HepG2 (cell line): ENCODE results near the gene COQ7. TPM values are rescaled to one million over a fixed set of nuclear protein-coding genes. Genes with fewer than 3 reads are reported as not detected.

Source experiments
- CENPT ChIP-seq: sonication (generic); formaldehyde crosslinking; IDR thresholded peaks from 2 replicates; pipeline ENCODE4 v1.8.0; 2022; ENCODE audit warnings: low read depth, mild to moderate bottlenecking, moderate library complexity, missing genetic modification reagents
- FOSL2 ChIP-seq: sonication (generic); formaldehyde crosslinking; IDR thresholded peaks from 2 replicates; pipeline ENCODE4 v1.4.0; 2020; ENCODE audit warnings: missing genetic modification reagents
- HMG20A ChIP-seq: IDR thresholded peaks from 2 replicates; pipeline ENCODE4 v1.6.1; 2016; ENCODE audit warnings: borderline replicate concordance
- JUND ChIP-seq: sonication (generic); formaldehyde crosslinking; IDR thresholded peaks from 2 replicates; pipeline ENCODE4 v1.8.0; 2022; ENCODE audit warnings: mild to moderate bottlenecking, missing genetic modification reagents
- MED13 ChIP-seq: sonication (generic); formaldehyde crosslinking; IDR thresholded peaks from 2 replicates; pipeline ENCODE4 v1.5.0; 2020; ENCODE audit warnings: missing genetic modification reagents
- POLR2A ChIP-seq, 2 experiments: IDR thresholded peaks; 2 replicates each; pipeline ENCODE4 v1.6.1; 2011; ENCODE audit warnings: low read depth in 2 of 2, low read length in 2 of 2, mild to moderate bottlenecking in 1 of 2, moderate library complexity in 1 of 2; ENCODE audit not compliant: insufficient read depth in 1 of 2
- PRMT3 ChIP-seq: sonication (generic); formaldehyde crosslinking; IDR thresholded peaks from 2 replicates; pipeline ENCODE4 v1.8.1; 2022; ENCODE audit warnings: low read depth, mild to moderate bottlenecking, moderate library complexity, missing genetic modification reagents, borderline replicate concordance
- SMAD1 ChIP-seq: sonication (generic); formaldehyde crosslinking; IDR thresholded peaks from 2 replicates; pipeline ENCODE4 v1.4.0; 2020; ENCODE audit warnings: missing genetic modification reagents, low read depth, mild to moderate bottlenecking, borderline replicate concordance
- SNAPC2 ChIP-seq: sonication (generic); formaldehyde crosslinking; IDR thresholded peaks from 2 replicates; pipeline ENCODE4 v1.8.1; 2022; ENCODE audit warnings: mild to moderate bottlenecking, missing genetic modification reagents
- SNRNP70 ChIP-seq: fragments of 200-400 bp; formaldehyde crosslinking; IDR thresholded peaks from 2 replicates; pipeline ENCODE4 v1.6.1; 2017; ENCODE audit warnings: mild to moderate bottlenecking, low read depth, low read length, moderate library complexity
- SRF ChIP-seq: IDR thresholded peaks from 2 replicates; pipeline ENCODE4 v1.6.1; 2011; ENCODE audit warnings: mild to moderate bottlenecking, low read depth, low read length, moderate library complexity
- TBL1XR1 ChIP-seq: fragments of 150-350 bp; IDR thresholded peaks from 2 replicates; pipeline ENCODE4 v1.6.1; 2014; ENCODE audit warnings: borderline replicate concordance, low read length; ENCODE audit not compliant: partially characterized antibody
- TEAD3 ChIP-seq: optimal IDR thresholded peaks from 2 replicates; pipeline ENCODE3; 2016; ENCODE audit warnings: borderline replicate concordance
- TGIF2 ChIP-seq: IDR thresholded peaks from 2 replicates; pipeline ENCODE4 v1.6.1; 2016; ENCODE audit warnings: control low read depth, missing compliant biosample characterization
- ZFP1 ChIP-seq: IDR thresholded peaks from 2 replicates; pipeline ENCODE4 v1.6.1; 2016
- ZFX ChIP-seq: sonication (generic); formaldehyde crosslinking; IDR thresholded peaks from 2 replicates; pipeline ENCODE4 v1.4.0; 2020; ENCODE audit warnings: mild to moderate bottlenecking, low read depth, missing genetic modification reagents, moderate library complexity
- ZNF17 ChIP-seq: sonication (generic); formaldehyde crosslinking; IDR thresholded peaks from 2 replicates; pipeline ENCODE4 v1.5.0; 2020; ENCODE audit warnings: mild to moderate bottlenecking, missing genetic modification reagents
- ZNF253 ChIP-seq: sonication (generic); formaldehyde crosslinking; IDR thresholded peaks from 2 replicates; pipeline ENCODE4 v1.8.0; 2022; ENCODE audit warnings: mild to moderate bottlenecking, missing genetic modification reagents, borderline replicate concordance
- ZNF263 ChIP-seq: sonication (generic); formaldehyde crosslinking; IDR thresholded peaks from 2 replicates; pipeline ENCODE4 v1.4.0; 2020; ENCODE audit warnings: missing genetic modification reagents
- ZNF383 ChIP-seq: sonication (generic); formaldehyde crosslinking; IDR thresholded peaks from 2 replicates; pipeline ENCODE4 v1.4.0; 2020; ENCODE audit warnings: missing genetic modification reagents, mild to moderate bottlenecking, borderline replicate concordance
- ZNF460 ChIP-seq: sonication (generic); formaldehyde crosslinking; IDR thresholded peaks from 2 replicates; pipeline ENCODE4 v1.5.1; 2020; ENCODE audit warnings: missing genetic modification reagents, mild to moderate bottlenecking, borderline replicate concordance
- ZNF543 ChIP-seq: sonication (generic); formaldehyde crosslinking; IDR thresholded peaks from 2 replicates; pipeline ENCODE4 v1.4.0; 2020; ENCODE audit warnings: mild to moderate bottlenecking, missing genetic modification reagents
- ZNF790 ChIP-seq: sonication (generic); formaldehyde crosslinking; IDR thresholded peaks from 2 replicates; pipeline ENCODE4 v1.8.0; 2022; ENCODE audit warnings: missing genetic modification reagents, mild to moderate bottlenecking, borderline replicate concordance
- ZSCAN29 ChIP-seq: sonication (generic); formaldehyde crosslinking; conservative IDR thresholded peaks from 2 replicates; pipeline ENCODE4 v1.4.0; 2020; ENCODE audit warnings: mild to moderate bottlenecking, missing genetic modification reagents
- polyA plus RNA-seq, 8 experiments: library from polyadenylated mRNA; depleted of rRNA in 3 of 8; stranded (reverse) in 7 of 8; unstranded in 1 of 8; fragments of >200 nt; fragmentation: Illumina TruSeq in 4 of 8; extraction: Trizol in 4 of 8; gene quantifications; 2 replicates each; pipeline versions ENCODE4 v1.2.1 to v1.2.3, GENCODE V29; 2011 to 2016; ENCODE audit warnings: low read depth in 4 of 8, missing spikeins in 1 of 8, mixed read lengths in 1 of 8; ENCODE audit not compliant: insufficient read depth in 1 of 8
- total RNA-seq, 5 experiments: library from RNA; depleted of rRNA; stranded (reverse); fragments of >200 nt; fragmentation: Illumina TruSeq; extraction: Trizol; gene quantifications; 2 replicates each; pipeline ENCODE4 v1.2.3, GENCODE V29; 2016; ENCODE audit warnings: low read depth in 1 of 5
- TF ChIP-seq, protein P1 (sequence below): sonication (generic); formaldehyde crosslinking; IDR thresholded peaks from 2 replicates; pipeline ENCODE4 v1.8.1; 2023; ENCODE audit warnings: mild to moderate bottlenecking, moderate library complexity, missing genetic modification reagents
- TF ChIP-seq, protein P2 (sequence below): sonication (generic); formaldehyde crosslinking; IDR thresholded peaks from 2 replicates; pipeline ENCODE4 v1.5.0; 2020; ENCODE audit warnings: mild to moderate bottlenecking, missing genetic modification reagents
- TF ChIP-seq, protein P3 (sequence below): sonication (generic); formaldehyde crosslinking; IDR thresholded peaks from 2 replicates; pipeline ENCODE4 v1.5.1; 2020; ENCODE audit warnings: mild to moderate bottlenecking, missing genetic modification reagents, moderate library complexity

COQ7 gene
- total and polyA plus RNA-seq, 2 of the 13 experiments (the other 11 are each of a cell fraction or from before 2014, with no cell fraction given): 20.1 to 45.7 TPM

DNA sequence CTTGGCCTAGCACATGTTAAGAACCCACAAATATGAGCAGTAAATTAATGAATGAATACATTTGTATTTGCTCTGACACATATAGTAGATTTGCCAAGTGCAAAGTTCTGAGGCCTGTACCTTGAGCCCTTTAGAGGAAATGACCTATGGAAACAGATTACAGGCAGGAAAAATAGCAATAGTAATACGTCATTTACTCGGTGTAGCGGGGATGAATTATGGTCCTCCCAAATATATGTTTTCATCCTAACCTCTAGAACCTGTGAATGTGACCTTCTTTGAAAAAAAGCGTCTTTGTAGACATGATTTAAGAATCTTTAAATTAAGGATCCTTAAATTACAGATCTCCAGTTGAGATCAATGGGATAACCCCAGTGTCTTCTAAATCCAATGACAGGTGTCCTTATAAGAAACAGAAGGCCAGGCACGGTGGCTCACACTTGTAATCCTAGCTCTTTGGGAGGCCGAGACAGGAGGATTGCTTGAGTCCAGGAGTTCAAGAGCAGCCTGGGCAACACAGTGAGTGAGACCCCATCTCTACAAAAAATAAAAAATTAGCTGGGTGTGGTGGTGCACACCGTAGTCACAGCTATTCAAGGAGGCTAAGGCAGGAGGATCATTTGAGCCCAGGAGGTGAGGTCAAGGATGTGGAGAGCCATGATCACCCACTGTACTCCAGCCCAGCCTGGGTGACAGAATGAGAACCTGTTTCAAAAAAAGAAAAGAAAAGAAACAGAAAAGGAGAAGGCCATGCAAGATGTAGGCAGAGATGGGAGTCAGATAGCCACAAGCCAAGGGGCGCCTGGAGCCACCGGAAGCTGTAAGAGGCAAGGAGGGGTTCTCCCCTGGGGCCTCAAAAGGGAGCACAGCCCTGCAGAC lies 41.2 kb downstream of the COQ7 start (continued):
- no peak for TF ChIP-seq SMAD1
- TF ChIP-seq PRMT3 (CRISPR knock-in tag): peak; percentile 62; the same call in 1 of the 2 replicates
- TF ChIP-seq ZFP1: 0 out of 2 replicates have a peak, but pooled peaks have one; percentile 6
- peak; percentile 26; the same call in 1 of the 2 replicates for TF ChIP-seq ZFX (CRISPR knock-in tag)
- 0 out of 4 replicates have a peak, but pooled peaks of 1 of the 2 experiments have one; percentile 20 for TF ChIP-seq POLR2A (IDR thresholded peaks at IDR 0.05; ENCODE audit: insufficient read depth in 1 of 2, low read depth in 2 of 2, low read length in 2 of 2)
- TF ChIP-seq HMG20A (CRISPR knock-in tag): peak; percentile 60; the same call in 1 of the 2 replicates
- peak; percentile 54 for TF ChIP-seq TEAD3 (CRISPR knock-in tag)
- no peak for TF ChIP-seq SRF
- TF ChIP-seq TBL1XR1: peak; percentile 32
- peak; percentile 59 for TF ChIP-seq ZNF263 (CRISPR knock-in tag)
- TF ChIP-seq ZNF253 (CRISPR knock-in tag): no peak
- no peak for TF ChIP-seq TGIF2 (CRISPR knock-in tag)
- no peak for TF ChIP-seq MED13 (CRISPR knock-in tag)
- TF ChIP-seq, protein P1, sequence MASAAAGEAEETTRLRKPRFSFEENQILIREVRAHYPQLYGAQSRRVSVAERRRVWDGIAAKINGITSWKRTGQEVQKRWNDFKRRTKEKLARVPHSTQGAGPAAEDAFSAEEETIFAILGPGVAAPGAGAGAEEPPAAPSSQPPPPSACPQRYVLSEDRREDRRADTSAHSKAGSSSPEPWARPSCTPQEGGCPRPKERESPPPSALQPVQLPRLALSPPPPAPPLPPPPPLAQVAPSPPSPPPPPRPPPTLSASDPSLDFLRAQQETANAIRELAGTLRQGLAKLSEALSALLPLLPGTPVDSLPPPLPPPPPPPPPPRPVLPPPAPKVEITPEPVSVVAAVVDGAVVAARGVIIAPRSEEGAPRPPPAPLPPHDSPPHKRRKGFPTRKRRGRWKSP (CRISPR knock-in tag): 0 out of 2 replicates have a peak, but pooled peaks have one; percentile 29
- TF ChIP-seq CENPT: no peak
- TF ChIP-seq, protein P2, sequence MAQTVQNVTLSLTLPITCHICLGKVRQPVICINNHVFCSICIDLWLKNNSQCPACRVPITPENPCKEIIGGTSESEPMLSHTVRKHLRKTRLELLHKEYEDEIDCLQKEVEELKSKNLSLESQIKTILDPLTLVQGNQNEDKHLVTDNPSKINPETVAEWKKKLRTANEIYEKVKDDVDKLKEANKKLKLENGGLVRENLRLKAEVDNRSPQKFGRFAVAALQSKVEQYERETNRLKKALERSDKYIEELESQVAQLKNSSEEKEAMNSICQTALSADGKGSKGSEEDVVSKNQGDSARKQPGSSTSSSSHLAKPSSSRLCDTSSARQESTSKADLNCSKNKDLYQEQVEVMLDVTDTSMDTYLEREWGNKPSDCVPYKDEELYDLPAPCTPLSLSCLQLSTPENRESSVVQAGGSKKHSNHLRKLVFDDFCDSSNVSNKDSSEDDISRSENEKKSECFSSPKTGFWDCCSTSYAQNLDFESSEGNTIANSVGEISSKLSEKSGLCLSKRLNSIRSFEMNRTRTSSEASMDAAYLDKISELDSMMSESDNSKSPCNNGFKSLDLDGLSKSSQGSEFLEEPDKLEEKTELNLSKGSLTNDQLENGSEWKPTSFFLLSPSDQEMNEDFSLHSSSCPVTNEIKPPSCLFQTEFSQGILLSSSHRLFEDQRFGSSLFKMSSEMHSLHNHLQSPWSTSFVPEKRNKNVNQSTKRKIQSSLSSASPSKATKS (CRISPR knock-in tag): no peak
- TF ChIP-seq ZNF17 (CRISPR knock-in tag): no peak
- TF ChIP-seq ZNF543: 0 out of 2 replicates have a peak, but pooled peaks have one; percentile 43
- 0 out of 2 replicates have a peak, but pooled peaks have one; percentile 3 for TF ChIP-seq ZNF383
- no peak for TF ChIP-seq SNRNP70
- 0 out of 2 replicates have a peak, but pooled peaks have one; percentile 27 for TF ChIP-seq SNAPC2 (CRISPR knock-in tag)
- peak; percentile 74; the same call in 1 of the 2 replicates for TF ChIP-seq JUND (CRISPR knock-in tag)
- TF ChIP-seq, protein P3, sequence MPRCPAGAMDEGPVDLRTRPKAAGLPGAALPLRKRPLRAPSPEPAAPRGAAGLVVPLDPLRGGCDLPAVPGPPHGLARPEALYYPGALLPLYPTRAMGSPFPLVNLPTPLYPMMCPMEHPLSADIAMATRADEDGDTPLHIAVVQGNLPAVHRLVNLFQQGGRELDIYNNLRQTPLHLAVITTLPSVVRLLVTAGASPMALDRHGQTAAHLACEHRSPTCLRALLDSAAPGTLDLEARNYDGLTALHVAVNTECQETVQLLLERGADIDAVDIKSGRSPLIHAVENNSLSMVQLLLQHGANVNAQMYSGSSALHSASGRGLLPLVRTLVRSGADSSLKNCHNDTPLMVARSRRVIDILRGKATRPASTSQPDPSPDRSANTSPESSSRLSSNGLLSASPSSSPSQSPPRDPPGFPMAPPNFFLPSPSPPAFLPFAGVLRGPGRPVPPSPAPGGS: no peak
- TF ChIP-seq ZNF460 (CRISPR knock-in tag): peak; percentile 48
- TF ChIP-seq ZNF790 (CRISPR knock-in tag): no peak
- TF ChIP-seq ZSCAN29 (CRISPR knock-in tag): peak; percentile 11; the same call in 1 of the 2 replicates
- TF ChIP-seq FOSL2 (CRISPR knock-in tag): peak; percentile 5; the same call in 1 of the 2 replicates
